Gastrocnemius medialis (tissue), 4 donors: ENCODE results near the gene NDUFA8. TPM values are rescaled to one million over a fixed set of nuclear protein-coding genes. Genes with fewer than 3 reads are reported as not detected.

Source experiments
- ATAC-seq, 2 donors: fragments of 150-250 bp; one replicate each; pipeline ENCODE4 v1.9.1; 2016
- DNase-seq, 2 donors: peaks; one replicate each; pipeline ENCODE4 v3.0.0-alpha.2; 2019
- H3K27ac ChIP-seq, 4 donors: fragments of 200-600 bp; sonication (generic); 1 replicate in 1 of 4; 2 replicates in 3 of 4; pipeline ENCODE4 v1.5.1; 2016 to 2018; ENCODE audit warnings: mild to moderate bottlenecking in 2 of 4, moderate library complexity in 1 of 4
- H3K27me3 ChIP-seq, 3 donors: fragments of 200-600 bp; sonication (generic) in 2 of 3; 1 replicate in 1 of 3; 2 replicates in 2 of 3; pipeline versions ENCODE4 v1.5.1 to v1.6.0; 2016 to 2019; ENCODE audit warnings: mild to moderate bottlenecking in 1 of 3, moderate library complexity in 1 of 3
- H3K36me3 ChIP-seq, 2 donors: fragments of 200-600 bp; sonication (generic) in 1 of 2; one replicate each; pipeline ENCODE4 v1.5.1; 2017 to 2018
- H3K4me1 ChIP-seq, 2 donors: fragments of 200-600 bp; sonication (generic) in 1 of 2; one replicate each; pipeline ENCODE4 v1.5.1; 2016 to 2017; ENCODE audit warnings: mild to moderate bottlenecking in 2 of 2
- H3K4me3 ChIP-seq, 4 donors: fragments of 200-600 bp; sonication (generic) in 3 of 4; 1 replicate in 1 of 4; 2 replicates in 3 of 4; pipeline ENCODE4 v1.5.1; 2016 to 2019; ENCODE audit warnings: mild to moderate bottlenecking in 2 of 4
- H3K9me3 ChIP-seq, 3 donors: fragments of 200-600 bp; sonication (generic) in 2 of 3; 1 replicate in 1 of 3; 2 replicates in 2 of 3; pipeline ENCODE4 v1.5.1; 2016 to 2019
- CTCF ChIP-seq, 5 experiments: fragments of 450-650 bp in 3 of 5; fragments of 200-600 bp in 2 of 5; sonication (generic) in 2 of 5; IDR thresholded peaks in 4 of 5; conservative IDR thresholded peaks in 1 of 5; 1 replicate in 4 of 5; 2 replicates in 1 of 5; pipeline ENCODE4 v1.5.1; 2016 to 2019; ENCODE audit warnings: antibody characterized with exemption in 5 of 5, mild to moderate bottlenecking in 3 of 5, moderate library complexity in 3 of 5
- POLR2A ChIP-seq, 2 donors: fragments of 450-650 bp; IDR thresholded peaks; one replicate each; pipeline ENCODE4 v1.6.1; 2017; ENCODE audit warnings: antibody characterized with exemption in 2 of 2, mild to moderate bottlenecking in 2 of 2, moderate library complexity in 2 of 2
- in situ Hi-C, 4 donors: fragments of 200-750 bp; cut with MboI; loops; one replicate each; pipeline versions ENCODE4 v1.15.0 to v1.8.0; 2017; ENCODE audit warnings: low sequenced_read_pairs in 4 of 4
- intact Hi-C: fragments of 100-400 bp; cut with DNase I; formaldehyde crosslinking; loops from one replicate; pipeline ENCODE4 v1.15.1; 2023; ENCODE audit warnings: low total_unique reads
- total RNA-seq, 4 donors: library from RNA; depleted of rRNA; stranded (reverse); fragments of >200 nt; gene quantifications; one replicate each; pipeline versions ENCODE4 v1.1.0 to v1.2.3, GENCODE V29; 2016

The NDUFA8 gene
- total RNA-seq, 4 donors from 2014 or later, result 51.0 to 114 (median 92.8) TPM

GRCh38 chr9:122138560-122139268, 20.9 kb downstream of the NDUFA8 start:
- no peak for DNase-seq
- in situ Hi-C loops (loop anchor here in 1 of 4 donors (25.0 kb wide), 1 partner anchor 674 kb away; the partner anchor contains the start of gene OR1K1), intact Hi-C loops (no loop called here)
- TF ChIP-seq CTCF (IDR thresholded peaks at IDR 0.05 in 4 of 5, conservative IDR thresholded peaks at IDR 0.05 in 1 of 5), result no peak
- no peak for TF ChIP-seq POLR2A (IDR thresholded peaks at IDR 0.05)
- H3K36me3 ChIP-seq, result peaks cover 0 to 13% of the 10 kb centered on the region in 2 donors
- ATAC-seq, result no peak
- no peaks in the 10 kb centered on the region for H3K27me3 ChIP-seq
- H3K4me3 ChIP-seq, result no peak overlapping the region
- H3K27ac ChIP-seq, result no peak overlapping the region
- H3K4me1 ChIP-seq, result peaks cover 17 to 25% of the 10 kb centered on the region in 2 donors
- H3K9me3 ChIP-seq, result no peaks in the 10 kb centered on the region

GRCh38 chr9:122135529-122135859, 24.1 kb downstream of the NDUFA8 start:
- Histone ChIP-seq H3K36me3 (no peaks in the 10 kb centered on the region), H3K9me3 (no peaks in the 10 kb centered on the region), H3K4me1 (peaks cover 5 to 14% of the 10 kb centered on the region in 2 donors), H3K4me3 (no peak overlapping the region), H3K27me3 (no peaks in the 10 kb centered on the region), H3K27ac (no peak overlapping the region)
- in situ Hi-C loops (loop anchor here in 1 of 4 donors (25.0 kb wide), 1 partner anchor 677 kb away; the partner anchor contains the start of gene OR1K1), intact Hi-C loops (no loop called here)
- DNase-seq, result no peak
- TF ChIP-seq POLR2A (IDR thresholded peaks at IDR 0.05), result no peak
- no peak for TF ChIP-seq CTCF (IDR thresholded peaks at IDR 0.05 in 4 of 5, conservative IDR thresholded peaks at IDR 0.05 in 1 of 5)
- no peak for ATAC-seq

GRCh38 chr9:122134822-122135528, 24.6 kb downstream of the NDUFA8 start:
- no peak for DNase-seq
- peaks cover 5 to 10% of the 10 kb centered on the region in 2 donors for H3K4me1 ChIP-seq
- TF ChIP-seq CTCF (IDR thresholded peaks at IDR 0.05 in 4 of 5, conservative IDR thresholded peaks at IDR 0.05 in 1 of 5) (no peak), POLR2A (IDR thresholded peaks at IDR 0.05) (no peak)
- no peak for ATAC-seq
- in situ Hi-C loops, result loop anchor here in 1 of 4 donors (25.0 kb wide), 1 partner anchor 677 kb away; the partner anchor contains the start of gene OR1K1
- no peak overlapping the region for H3K27ac ChIP-seq
- H3K27me3 ChIP-seq, result no peaks in the 10 kb centered on the region
- intact Hi-C loops, result no loop called here
- no peaks in the 10 kb centered on the region for H3K9me3 ChIP-seq
- H3K4me3 ChIP-seq, result no peak overlapping the region
- no peaks in the 10 kb centered on the region for H3K36me3 ChIP-seq

GRCh38 chr9:122133984-122134535, 25.5 kb downstream of the NDUFA8 start:
- Histone ChIP-seq H3K36me3 (no peaks in the 10 kb centered on the region), H3K27ac (peak overlapping the region in 3 of 4 donors; percentile 43 to 57 (median 51)), H3K9me3 (no peaks in the 10 kb centered on the region), H3K4me3 (no peak overlapping the region), H3K4me1 (peaks cover 5 to 10% of the 10 kb centered on the region in 2 donors), H3K27me3 (no peaks in the 10 kb centered on the region)
- DNase-seq, result no peak
- ATAC-seq, result no peak
- TF ChIP-seq POLR2A (IDR thresholded peaks at IDR 0.05), result no peak
- no peak for TF ChIP-seq CTCF (IDR thresholded peaks at IDR 0.05 in 4 of 5, conservative IDR thresholded peaks at IDR 0.05 in 1 of 5)
- in situ Hi-C loops (loop anchor here in 1 of 4 donors (25.0 kb wide), 1 partner anchor 678 kb away; the partner anchor contains the start of gene OR1K1), intact Hi-C loops (no loop called here)
